Activated CD4-positive, alpha-beta T cell treated with anti-CD3 and anti-CD28 coated beads, Interleukin-2, Interleukin-6, amounts not matched to agents 100 ng/mL and 50 ng/mL, durations not matched to agents 16 hours and 8 hours (primary cell): Measurements from ENCODE around the gene PDE4D.

Experiments used
- DNase-seq: peaks from one replicate; pipeline ENCODE4 v3.0.0-alpha.2; 2020

Gene PDE4D

GRCh38 chr5:59732301-59732700 lies 161.2 kb downstream of the PDE4D start:
- DNase-seq, result no peak

- no peak for DNase-seq
Observed at GRCh38 chr5:59731809-59732208, 161.7 kb downstream of the PDE4D start.

- DNase-seq, result no peak
Observed at GRCh38 chr5:59729820-59730219, 163.7 kb downstream of the PDE4D start.

- DNase-seq, result no peak
Observed at GRCh38 chr5:59729357-59729756, 164.2 kb downstream of the PDE4D start.

GRCh38 chr5:59728356-59728755 lies 165.2 kb downstream of the PDE4D start:
- DNase-seq, result no peak

- DNase-seq, result no peak
Observed at GRCh38 chr5:59727186-59727585, 166.3 kb downstream of the PDE4D start.

GRCh38 chr5:59725392-59725767 lies 168.1 kb downstream of the PDE4D start:
- DNase-seq, result no peak

- DNase-seq, result peak; percentile 55
Observed at GRCh38 chr5:59724482-59725391, 168.8 kb downstream of the PDE4D start.

GRCh38 chr5:59722874-59723273 lies 170.7 kb downstream of the PDE4D start:
- no peak for DNase-seq

- DNase-seq, result no peak
Observed at GRCh38 chr5:59721741-59722140, 171.8 kb downstream of the PDE4D start.

GRCh38 chr5:59720063-59720462 lies 173.5 kb downstream of the PDE4D start:
- no peak for DNase-seq

GRCh38 chr5:59716966-59717500 lies 176.5 kb downstream of the PDE4D start:
- DNase-seq, result no peak

- no peak for DNase-seq
Observed at GRCh38 chr5:59716029-59716428, 177.5 kb downstream of the PDE4D start.

GRCh38 chr5:59715228-59715627 lies 178.3 kb downstream of the PDE4D start:
- no peak for DNase-seq

- DNase-seq, result no peak
Observed at GRCh38 chr5:59713498-59713844, 180.1 kb downstream of the PDE4D start.

- no peak for DNase-seq
Observed at GRCh38 chr5:59712836-59713497, 180.6 kb downstream of the PDE4D start.

GRCh38 chr5:59711310-59711709 lies 182.2 kb downstream of the PDE4D start:
- DNase-seq, result no peak

- no peak for DNase-seq
Observed at GRCh38 chr5:59709846-59710245, 183.7 kb downstream of the PDE4D start.

GRCh38 chr5:59709346-59709821 lies 184.1 kb downstream of the PDE4D start:
- no peak for DNase-seq

GRCh38 chr5:59704936-59705335 lies 188.6 kb downstream of the PDE4D start:
- DNase-seq, result no peak

GRCh38 chr5:59703789-59704188 lies 189.7 kb downstream of the PDE4D start:
- no peak for DNase-seq

- no peak for DNase-seq
Observed at GRCh38 chr5:59698207-59699178, 195.0 kb downstream of the PDE4D start.

GRCh38 chr5:59694411-59694810 lies 199.1 kb downstream of the PDE4D start:
- DNase-seq, result no peak
